Measurements from ENCODE around the gene EDARADD. TPM values are rescaled to one million over a fixed set of nuclear protein-coding genes. Genes with fewer than 3 reads are reported as not detected.

The EDARADD gene
- total RNA-seq, 1 donor from 2014 or later, result 56.8 TPM

DNA sequence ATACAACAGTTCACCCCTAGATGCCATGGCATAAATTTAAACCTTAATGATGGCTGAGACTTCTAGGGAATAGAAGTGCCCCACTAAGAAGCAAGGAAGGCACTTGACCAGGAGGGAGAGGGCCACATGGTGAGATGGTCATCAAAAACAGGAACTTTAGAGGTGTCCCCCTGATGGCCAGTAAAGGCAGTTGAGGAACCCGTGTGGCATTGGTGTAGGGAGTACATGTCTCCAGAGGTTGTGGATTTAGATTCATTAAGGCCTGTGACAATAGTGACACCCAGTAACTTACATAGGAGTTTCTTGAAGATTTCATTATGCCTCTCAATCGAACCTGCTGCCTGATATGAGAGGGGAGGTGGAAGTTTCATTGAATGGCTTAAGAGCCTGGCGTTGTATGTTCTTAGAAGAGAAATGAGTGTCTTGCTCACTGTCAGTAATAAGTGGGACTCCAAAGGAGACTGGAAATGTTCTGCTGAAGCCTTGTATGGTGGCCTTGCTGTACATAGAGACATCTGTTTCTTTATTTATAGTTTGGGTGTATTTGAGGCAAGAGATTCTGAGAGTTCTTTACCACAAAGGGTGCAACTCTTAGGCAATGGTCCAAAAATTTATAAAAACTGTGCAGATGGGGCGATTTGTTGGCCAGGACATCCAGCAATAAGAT lies 27.9 kb downstream of the EDARADD start:
- intact Hi-C loops (cut with micrococcal nuclease), result no loop called here
- Mint-ChIP-seq H3K36me3 (ENCODE audit: low read depth) (peaks cover 19% of the 10 kb centered on the region), H3K4me1 (ENCODE audit: low read depth) (peaks cover 14% of the 10 kb centered on the region)

DNA sequence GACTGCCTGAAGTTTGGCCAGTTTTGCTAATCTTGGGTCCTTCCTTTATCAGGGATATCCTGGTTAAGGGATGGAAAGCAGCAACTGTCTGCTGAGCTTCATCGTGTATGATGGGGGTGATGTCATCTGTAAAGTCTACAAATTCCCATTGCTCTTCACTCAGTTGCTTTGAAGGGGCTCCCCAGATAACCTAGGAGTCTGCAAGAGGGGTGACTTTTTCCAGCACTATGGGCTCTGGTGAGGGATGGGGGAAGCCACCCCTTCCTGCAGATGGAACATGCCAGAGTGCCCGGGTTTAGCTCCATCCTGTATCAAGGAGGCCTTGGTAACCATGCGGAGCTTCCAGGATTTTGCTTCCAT lies 28.4 kb downstream of the EDARADD start:
- peaks cover 19% of the 10 kb centered on the region for H3K36me3 Mint-ChIP-seq (ENCODE audit: low read depth)
- H3K27me3 Mint-ChIP-seq (ENCODE audit: insufficient read depth), result no peaks in the 10 kb centered on the region
- no peak for DNase-seq (ENCODE audit: low spot score)
- intact Hi-C loops (cut with micrococcal nuclease), result no loop called here
- H3K4me1 Mint-ChIP-seq (ENCODE audit: low read depth), result peaks cover 14% of the 10 kb centered on the region
- H3K9me3 Mint-ChIP-seq, result no peaks in the 10 kb centered on the region
- H3K4me3 Mint-ChIP-seq, result no peak overlapping the region
- no peak overlapping the region for H3K27ac Mint-ChIP-seq

More for the DNA sequence above, 27.9 kb downstream of the EDARADD start:
- no peak for DNase-seq (ENCODE audit: low spot score)
- no peaks in the 10 kb centered on the region for H3K27me3 Mint-ChIP-seq (ENCODE audit: insufficient read depth)
- H3K4me3 Mint-ChIP-seq, result no peak overlapping the region
- no peaks in the 10 kb centered on the region for H3K9me3 Mint-ChIP-seq
- H3K27ac Mint-ChIP-seq, result no peak overlapping the region

DNA sequence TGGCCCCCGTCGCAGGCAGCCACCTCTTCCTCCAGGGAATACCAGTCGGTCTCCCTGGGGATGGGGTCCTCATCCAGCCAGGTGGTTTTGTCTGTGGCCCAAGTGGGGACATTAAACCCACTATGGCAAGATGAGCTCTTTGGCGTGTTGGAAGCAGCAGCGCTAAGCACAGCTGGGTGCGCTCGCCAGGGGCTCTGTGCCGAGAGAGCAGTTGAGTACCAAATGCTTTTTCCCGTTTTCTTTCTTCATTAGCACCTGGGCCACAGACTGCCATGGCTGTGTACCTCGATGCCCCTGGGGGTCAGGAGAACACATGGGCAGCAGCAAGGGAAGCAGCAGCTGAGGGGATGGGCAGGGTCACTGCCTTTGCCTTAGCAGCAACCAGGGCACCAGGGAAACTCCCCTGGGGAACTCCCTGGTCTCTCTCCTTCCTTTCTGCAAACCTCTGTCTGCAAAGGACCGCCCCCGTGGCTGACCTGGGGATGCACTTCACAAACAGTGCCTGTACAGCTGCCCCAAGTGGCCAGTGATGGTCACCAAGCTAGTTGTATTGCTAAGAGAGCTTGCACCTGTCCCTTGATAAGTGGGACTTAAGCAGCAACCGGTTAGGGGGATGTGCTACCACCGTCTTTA lies 31.1 kb downstream of the EDARADD start:
- H3K9me3 Mint-ChIP-seq, result no peaks in the 10 kb centered on the region
- peaks cover 23% of the 10 kb centered on the region for H3K36me3 Mint-ChIP-seq (ENCODE audit: low read depth)
- H3K4me3 Mint-ChIP-seq, result no peak overlapping the region
- no peak overlapping the region for H3K27ac Mint-ChIP-seq
- H3K4me1 Mint-ChIP-seq (ENCODE audit: low read depth), result peaks cover 14% of the 10 kb centered on the region
- DNase-seq (ENCODE audit: low spot score), result peak; percentile 27
- intact Hi-C loops (cut with micrococcal nuclease), result no loop called here
- no peaks in the 10 kb centered on the region for H3K27me3 Mint-ChIP-seq (ENCODE audit: insufficient read depth)

DNA sequence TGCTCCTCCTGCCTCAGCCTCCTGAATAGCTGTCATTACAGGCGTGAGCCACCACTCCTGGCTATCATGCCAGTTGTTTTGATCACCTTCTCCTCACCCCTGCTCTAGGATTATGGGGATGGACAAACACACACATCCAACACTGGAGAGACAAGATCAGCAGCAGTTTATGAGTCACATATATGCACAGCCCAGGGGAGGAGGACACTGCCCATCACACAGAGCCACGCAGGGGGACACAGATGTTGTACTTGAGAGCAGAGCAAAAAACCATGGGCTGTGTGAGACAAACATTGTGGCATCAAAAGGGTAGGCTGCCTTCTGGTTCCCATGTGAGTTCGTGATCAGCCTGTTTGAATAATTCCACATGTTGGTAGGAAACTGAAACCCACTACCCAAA lies 32.1 kb downstream of the EDARADD start:
- Mint-ChIP-seq H3K36me3 (ENCODE audit: low read depth) (peaks cover 17% of the 10 kb centered on the region), H3K9me3 (no peaks in the 10 kb centered on the region), H3K27ac (no peak overlapping the region), H3K4me1 (ENCODE audit: low read depth) (peaks cover 14% of the 10 kb centered on the region), H3K27me3 (ENCODE audit: insufficient read depth) (no peaks in the 10 kb centered on the region), H3K4me3 (no peak overlapping the region)
- no peak for DNase-seq (ENCODE audit: low spot score)
- intact Hi-C loops (cut with micrococcal nuclease), result no loop called here

DNA sequence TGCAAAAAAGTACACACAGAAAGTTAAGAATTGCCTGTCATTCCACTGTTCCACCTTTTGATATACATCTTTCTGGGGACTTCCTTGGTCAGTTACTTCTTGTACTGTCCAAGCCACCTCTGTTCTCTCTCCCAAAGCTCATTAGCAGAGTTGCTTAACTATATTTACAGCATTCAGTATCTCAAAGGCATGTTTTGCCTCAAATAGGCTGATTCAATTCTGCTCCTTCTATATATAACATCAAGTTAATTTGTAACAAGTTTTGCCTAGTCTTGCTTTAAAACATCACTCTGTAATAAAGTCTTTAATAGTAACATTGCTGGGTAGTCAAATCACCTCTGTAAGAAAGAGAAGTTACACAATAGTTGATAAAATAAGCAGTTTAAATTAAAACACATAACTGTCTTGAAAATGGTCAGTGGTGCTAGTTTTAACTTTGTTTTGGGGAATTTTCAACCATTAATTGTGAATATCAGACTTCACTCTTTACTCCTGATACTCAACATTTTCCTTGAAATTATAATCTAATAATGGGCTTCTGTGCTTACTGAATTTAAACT lies 35.7 kb downstream of the EDARADD start:
- DNase-seq (ENCODE audit: low spot score), result no peak
- Mint-ChIP-seq H3K36me3 (ENCODE audit: low read depth) (peaks cover 12% of the 10 kb centered on the region), H3K27ac (no peak overlapping the region), H3K27me3 (ENCODE audit: insufficient read depth) (no peaks in the 10 kb centered on the region), H3K4me1 (ENCODE audit: low read depth) (peaks cover 9% of the 10 kb centered on the region), H3K4me3 (no peak overlapping the region), H3K9me3 (no peaks in the 10 kb centered on the region)
- intact Hi-C loops (cut with micrococcal nuclease), result no loop called here

DNA sequence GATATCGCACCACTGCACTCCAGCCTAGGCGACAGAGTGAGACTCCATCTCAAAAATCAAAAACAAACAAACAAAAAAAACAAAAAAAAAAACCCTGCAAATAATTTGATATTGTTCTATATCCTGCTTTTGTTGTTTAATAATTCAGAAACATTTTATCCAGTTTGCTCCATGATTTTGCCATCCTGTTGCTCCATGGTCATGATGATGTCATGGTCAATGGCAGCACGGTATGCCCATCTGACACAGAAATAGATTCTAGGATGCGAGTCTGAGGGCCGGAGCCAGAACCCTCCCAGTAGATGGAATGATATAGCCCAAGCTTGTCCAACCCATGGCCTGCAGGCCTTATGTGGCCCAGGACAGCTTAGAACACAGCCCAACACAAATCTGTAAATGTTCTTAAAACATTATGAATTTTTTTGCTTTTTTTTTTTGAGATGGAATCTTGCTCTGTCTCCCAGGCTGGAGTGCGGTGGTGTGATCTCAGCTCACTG lies 39.8 kb downstream of the EDARADD start:
- no peak for DNase-seq (ENCODE audit: low spot score)
- intact Hi-C loops (cut with micrococcal nuclease), result no loop called here
- H3K4me3 Mint-ChIP-seq, result no peak overlapping the region
- peaks cover 16% of the 10 kb centered on the region for H3K36me3 Mint-ChIP-seq (ENCODE audit: low read depth)
- no peaks in the 10 kb centered on the region for H3K27me3 Mint-ChIP-seq (ENCODE audit: insufficient read depth)
- H3K27ac Mint-ChIP-seq, result no peak overlapping the region
- no peaks in the 10 kb centered on the region for H3K4me1 Mint-ChIP-seq (ENCODE audit: low read depth)
- H3K9me3 Mint-ChIP-seq, result no peaks in the 10 kb centered on the region

DNA sequence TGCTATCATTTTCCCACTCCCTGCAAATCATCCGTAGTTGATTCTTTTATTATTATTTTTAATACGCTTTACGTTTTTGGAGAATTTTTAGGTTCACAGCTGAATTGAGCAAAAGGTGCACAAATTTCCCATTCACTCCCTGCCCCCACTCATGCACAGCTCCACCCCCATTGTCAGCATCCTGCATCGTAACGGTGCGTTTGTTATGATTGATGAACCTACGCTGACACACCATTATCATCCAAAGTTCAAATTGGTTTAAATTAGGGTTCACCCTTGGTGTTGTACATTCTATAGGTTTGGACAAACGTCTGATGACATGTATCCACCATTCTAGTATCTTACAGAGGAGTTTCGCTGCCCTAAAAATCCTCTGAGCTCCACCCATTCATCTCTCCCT lies 44.5 kb downstream of the EDARADD start:
- no peak overlapping the region for H3K4me3 Mint-ChIP-seq
- no peaks in the 10 kb centered on the region for H3K4me1 Mint-ChIP-seq (ENCODE audit: low read depth)
- DNase-seq (ENCODE audit: low spot score), result no peak
- no peaks in the 10 kb centered on the region for H3K9me3 Mint-ChIP-seq
- intact Hi-C loops (cut with micrococcal nuclease), result no loop called here
- peaks cover 14% of the 10 kb centered on the region for H3K36me3 Mint-ChIP-seq (ENCODE audit: low read depth)
- peaks cover 2% of the 10 kb centered on the region for H3K27me3 Mint-ChIP-seq (ENCODE audit: insufficient read depth)
- no peak overlapping the region for H3K27ac Mint-ChIP-seq

DNA sequence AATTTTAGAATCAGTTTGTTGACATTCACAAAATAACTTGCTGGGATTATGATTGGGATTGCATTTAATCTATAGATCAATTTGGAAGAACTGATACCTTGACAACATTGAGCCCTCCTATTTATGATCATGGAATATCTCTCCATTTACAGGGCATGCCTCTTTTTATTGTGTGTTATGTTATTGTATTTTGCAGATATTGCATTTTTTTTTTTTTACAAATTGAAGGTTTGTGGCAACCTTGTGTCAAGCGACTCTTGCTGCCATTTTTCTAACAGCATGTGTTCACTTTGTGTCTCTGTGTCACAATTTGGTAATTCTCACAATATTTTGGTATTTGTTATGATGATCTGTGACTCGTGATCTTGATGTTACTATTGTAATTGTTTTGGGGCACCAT lies 46.3 kb downstream of the EDARADD start:
- H3K9me3 Mint-ChIP-seq, result no peaks in the 10 kb centered on the region
- peaks cover 11% of the 10 kb centered on the region for H3K36me3 Mint-ChIP-seq (ENCODE audit: low read depth)
- intact Hi-C loops (cut with micrococcal nuclease), result no loop called here

DNA sequence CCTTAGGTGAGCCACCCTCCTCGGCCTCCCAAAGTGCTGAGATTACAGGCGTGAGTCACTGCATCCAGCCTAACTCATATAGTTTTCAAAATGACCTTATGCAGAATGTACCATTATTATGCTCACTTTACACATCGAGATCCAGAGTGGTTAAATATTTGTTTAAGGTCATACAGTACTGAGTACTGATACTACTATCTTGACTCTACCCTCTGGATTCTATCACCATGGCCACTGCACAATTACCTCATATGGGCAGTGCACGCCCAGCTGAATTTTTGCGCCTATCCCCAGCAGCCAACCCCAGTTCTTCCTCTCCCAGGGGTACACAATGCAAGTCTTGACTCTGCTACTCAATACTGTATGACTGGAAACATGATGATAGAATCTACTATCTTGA lies 56.7 kb downstream of the EDARADD start:
- intact Hi-C loops (cut with micrococcal nuclease), result no loop called here
- Mint-ChIP-seq H3K4me1 (ENCODE audit: low read depth) (no peaks in the 10 kb centered on the region), H3K9me3 (no peaks in the 10 kb centered on the region)

More for the DNA sequence above, 46.3 kb downstream of the EDARADD start:
- H3K27me3 Mint-ChIP-seq (ENCODE audit: insufficient read depth), result peaks cover 2% of the 10 kb centered on the region
- no peak overlapping the region for H3K4me3 Mint-ChIP-seq
- DNase-seq (ENCODE audit: low spot score), result no peak
- no peaks in the 10 kb centered on the region for H3K4me1 Mint-ChIP-seq (ENCODE audit: low read depth)
- H3K27ac Mint-ChIP-seq, result no peak overlapping the region

DNA sequence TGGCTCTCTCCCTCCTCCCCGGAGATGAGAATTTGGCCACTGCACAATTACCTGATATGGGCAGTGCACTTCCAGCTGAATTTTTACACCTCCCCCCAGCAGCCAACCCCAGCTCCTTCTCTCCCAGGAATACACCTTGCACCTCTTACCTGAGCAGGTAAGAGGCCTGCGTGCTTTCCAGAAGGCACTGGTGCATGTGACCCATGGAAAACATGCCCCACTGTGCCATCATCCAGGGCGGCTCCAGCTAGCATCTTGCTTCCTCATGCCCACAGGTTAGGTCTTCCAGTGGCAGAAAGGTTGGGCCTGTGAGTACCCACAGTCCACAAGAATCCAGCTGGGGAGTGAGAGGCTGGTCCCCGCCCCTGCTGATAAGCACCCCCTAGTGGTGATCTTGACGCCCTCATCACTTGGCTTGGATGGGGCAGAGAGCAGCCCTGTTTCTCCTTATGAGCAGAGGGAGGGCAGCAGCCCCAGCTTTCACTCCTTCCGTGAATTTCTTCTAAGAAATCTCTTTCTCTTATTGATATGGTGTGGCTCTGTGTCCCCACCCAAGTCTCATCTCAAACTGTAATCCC lies 57.8 kb downstream of the EDARADD start:
- peaks cover 14% of the 10 kb centered on the region for H3K36me3 Mint-ChIP-seq (ENCODE audit: low read depth)
- intact Hi-C loops (cut with micrococcal nuclease), result loop anchor here (1.0 kb wide), 1 partner anchor 343 kb away; no protein-coding TSS in a partner anchor
- peak; percentile 31 for DNase-seq (ENCODE audit: low spot score)
- no peaks in the 10 kb centered on the region for H3K4me1 Mint-ChIP-seq (ENCODE audit: low read depth)
- no peaks in the 10 kb centered on the region for H3K9me3 Mint-ChIP-seq
- H3K27ac Mint-ChIP-seq, result no peak overlapping the region
- no peak overlapping the region for H3K4me3 Mint-ChIP-seq
- no peaks in the 10 kb centered on the region for H3K27me3 Mint-ChIP-seq (ENCODE audit: insufficient read depth)

More for the DNA sequence above, 56.7 kb downstream of the EDARADD start:
- no peak for DNase-seq (ENCODE audit: low spot score)
- no peaks in the 10 kb centered on the region for H3K27me3 Mint-ChIP-seq (ENCODE audit: insufficient read depth)
- H3K4me3 Mint-ChIP-seq, result no peak overlapping the region
- H3K36me3 Mint-ChIP-seq (ENCODE audit: low read depth), result peaks cover 12% of the 10 kb centered on the region
- no peak overlapping the region for H3K27ac Mint-ChIP-seq

DNA sequence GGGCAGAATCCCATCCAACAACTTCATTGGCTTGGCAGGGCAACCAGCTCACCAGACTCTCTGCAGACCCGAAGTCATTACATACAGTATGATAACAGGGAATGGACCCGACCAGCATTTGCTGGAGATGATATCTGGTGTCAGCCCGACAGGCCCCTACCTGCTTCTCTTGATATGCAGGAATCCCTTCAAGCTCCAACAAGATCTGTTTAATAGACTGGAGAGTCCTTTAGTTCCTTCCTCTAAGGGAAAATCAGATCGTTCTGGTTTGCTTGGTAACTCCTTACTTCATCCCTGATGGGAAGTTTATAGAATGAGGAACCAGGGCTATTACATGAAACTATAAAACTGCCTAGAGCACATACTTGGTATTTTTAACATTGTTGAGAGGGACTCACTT lies 61.2 kb downstream of the EDARADD start:
- no peak for DNase-seq (ENCODE audit: low spot score)
- Mint-ChIP-seq H3K36me3 (ENCODE audit: low read depth) (peaks cover 14% of the 10 kb centered on the region), H3K27me3 (ENCODE audit: insufficient read depth) (no peaks in the 10 kb centered on the region), H3K4me1 (ENCODE audit: low read depth) (no peaks in the 10 kb centered on the region), H3K4me3 (no peak overlapping the region), H3K27ac (no peak overlapping the region), H3K9me3 (no peaks in the 10 kb centered on the region)
- intact Hi-C loops (cut with micrococcal nuclease), result no loop called here

DNA sequence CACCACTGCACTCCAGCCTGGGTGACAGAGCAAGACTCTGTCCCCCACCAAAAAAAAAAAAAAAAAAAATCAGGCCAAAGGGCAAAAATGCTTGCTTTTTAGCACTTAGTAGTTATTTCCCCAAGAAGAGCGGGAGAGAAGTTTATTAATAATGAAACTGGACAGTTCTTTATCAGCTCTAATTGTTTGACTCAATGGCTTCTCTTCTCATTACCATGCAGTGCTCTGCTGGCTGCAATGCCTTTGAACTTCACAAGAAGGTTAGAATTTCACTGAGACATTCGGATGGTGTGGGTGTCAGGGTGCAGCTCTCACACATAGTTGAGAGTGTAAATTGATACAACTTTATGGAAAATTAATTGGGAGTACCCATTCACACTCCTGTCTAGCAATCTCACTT lies 63.7 kb downstream of the EDARADD start:
- Mint-ChIP-seq H3K9me3 (no peaks in the 10 kb centered on the region), H3K27me3 (ENCODE audit: insufficient read depth) (no peaks in the 10 kb centered on the region), H3K36me3 (ENCODE audit: low read depth) (peaks cover 10% of the 10 kb centered on the region), H3K4me3 (no peak overlapping the region), H3K27ac (no peak overlapping the region), H3K4me1 (ENCODE audit: low read depth) (no peaks in the 10 kb centered on the region)
- no peak for DNase-seq (ENCODE audit: low spot score)
- intact Hi-C loops (cut with micrococcal nuclease), result no loop called here

DNA sequence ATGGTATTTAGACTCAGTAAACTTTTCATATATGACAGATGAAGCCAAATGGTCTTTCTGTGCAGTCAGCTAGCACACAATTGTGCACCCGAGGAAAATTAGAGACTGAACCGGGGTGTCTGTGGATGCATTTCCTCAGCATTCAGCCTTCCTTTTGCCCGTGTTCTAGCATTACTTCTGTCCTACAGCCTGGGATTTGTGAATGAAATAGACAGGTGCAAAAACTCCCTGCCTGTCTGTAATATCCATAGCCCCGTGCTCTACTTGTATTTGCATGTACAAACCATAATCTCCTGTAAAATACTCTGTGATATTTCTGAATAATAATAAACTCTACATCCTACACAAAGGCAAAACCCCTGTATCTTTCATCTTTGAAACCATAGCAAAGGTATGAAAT lies 64.9 kb downstream of the EDARADD start:
- intact Hi-C loops (cut with micrococcal nuclease), result no loop called here
- H3K27me3 Mint-ChIP-seq (ENCODE audit: insufficient read depth), result peaks cover 3% of the 10 kb centered on the region
- H3K4me3 Mint-ChIP-seq, result no peak overlapping the region
- no peak for DNase-seq (ENCODE audit: low spot score)
- H3K4me1 Mint-ChIP-seq (ENCODE audit: low read depth), result no peaks in the 10 kb centered on the region
- peaks cover 12% of the 10 kb centered on the region for H3K36me3 Mint-ChIP-seq (ENCODE audit: low read depth)
- H3K27ac Mint-ChIP-seq, result no peak overlapping the region
- no peaks in the 10 kb centered on the region for H3K9me3 Mint-ChIP-seq
